GM18511 (cell line): ENCODE measurements around the gene TGFBR2.

Experiments used
- ATAC-seq: cut with Tn5 transposase; IDR thresholded peaks from one replicate; pipeline ENCODE4 v1.9.1; 2021; ENCODE audit warnings: mild to moderate bottlenecking, moderate library complexity; ENCODE audit not compliant: unreplicated experiment

Gene TGFBR2

DNA sequence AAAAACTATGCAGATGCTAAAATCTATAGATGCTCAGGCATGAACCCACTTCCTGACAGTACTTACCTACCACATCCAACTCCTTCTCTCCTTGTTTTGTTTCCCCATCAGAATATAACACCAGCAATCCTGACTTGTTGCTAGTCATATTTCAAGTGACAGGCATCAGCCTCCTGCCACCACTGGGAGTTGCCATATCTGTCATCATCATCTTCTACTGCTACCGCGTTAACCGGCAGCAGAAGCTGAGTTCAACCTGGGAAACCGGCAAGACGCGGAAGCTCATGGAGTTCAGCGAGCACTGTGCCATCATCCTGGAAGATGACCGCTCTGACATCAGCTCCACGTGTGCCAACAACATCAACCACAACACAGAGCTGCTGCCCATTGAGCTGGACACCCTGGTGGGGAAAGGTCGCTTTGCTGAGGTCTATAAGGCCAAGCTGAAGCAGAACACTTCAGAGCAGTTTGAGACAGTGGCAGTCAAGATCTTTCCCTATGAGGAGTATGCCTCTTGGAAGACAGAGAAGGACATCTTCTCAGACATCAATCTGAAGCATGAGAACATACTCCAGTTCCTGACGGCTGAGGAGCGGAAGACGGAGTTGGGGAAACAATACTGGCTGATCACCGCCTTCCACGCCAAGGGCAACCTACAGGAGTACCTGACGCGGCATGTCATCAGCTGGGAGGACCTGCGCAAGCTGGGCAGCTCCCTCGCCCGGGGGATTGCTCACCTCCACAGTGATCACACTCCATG lies 65.3 kb downstream of the TGFBR2 start:
- ATAC-seq, result no peak

DNA sequence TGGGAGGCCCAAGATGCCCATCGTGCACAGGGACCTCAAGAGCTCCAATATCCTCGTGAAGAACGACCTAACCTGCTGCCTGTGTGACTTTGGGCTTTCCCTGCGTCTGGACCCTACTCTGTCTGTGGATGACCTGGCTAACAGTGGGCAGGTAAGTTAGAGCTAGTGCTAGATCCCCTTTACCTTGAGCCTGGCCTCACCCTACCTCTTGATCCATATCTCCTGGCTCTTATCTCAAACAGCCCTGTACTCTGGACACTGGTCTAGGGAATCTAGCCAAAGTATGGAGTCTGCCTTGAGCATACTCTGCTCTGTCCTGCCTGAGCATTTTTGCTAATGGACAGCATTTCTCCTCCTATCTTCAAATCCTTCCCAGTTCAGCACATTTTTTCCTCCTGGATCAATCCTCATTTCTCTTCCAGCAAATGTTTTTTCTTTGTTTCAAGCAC lies 65.9 kb downstream of the TGFBR2 start:
- no peak for ATAC-seq

DNA sequence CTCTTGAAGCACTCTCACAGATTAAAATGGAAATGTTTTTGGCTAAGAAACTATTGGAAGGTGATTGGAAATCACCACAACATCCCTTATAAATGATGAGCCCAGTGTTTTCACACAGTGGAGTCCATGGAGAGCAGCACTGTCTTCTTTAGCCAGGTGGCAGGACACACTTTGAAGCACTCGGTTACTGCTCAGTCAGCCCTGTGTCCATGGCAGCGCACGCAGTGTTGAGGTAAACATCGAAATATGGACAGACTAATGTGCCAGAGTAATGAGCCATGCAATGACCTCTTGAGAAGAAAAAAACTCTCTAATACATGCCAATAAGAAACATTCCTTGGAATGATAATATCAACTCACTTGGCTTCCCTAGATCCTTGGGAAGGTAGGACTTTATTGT lies 66.6 kb downstream of the TGFBR2 start:
- ATAC-seq, result no peak

DNA sequence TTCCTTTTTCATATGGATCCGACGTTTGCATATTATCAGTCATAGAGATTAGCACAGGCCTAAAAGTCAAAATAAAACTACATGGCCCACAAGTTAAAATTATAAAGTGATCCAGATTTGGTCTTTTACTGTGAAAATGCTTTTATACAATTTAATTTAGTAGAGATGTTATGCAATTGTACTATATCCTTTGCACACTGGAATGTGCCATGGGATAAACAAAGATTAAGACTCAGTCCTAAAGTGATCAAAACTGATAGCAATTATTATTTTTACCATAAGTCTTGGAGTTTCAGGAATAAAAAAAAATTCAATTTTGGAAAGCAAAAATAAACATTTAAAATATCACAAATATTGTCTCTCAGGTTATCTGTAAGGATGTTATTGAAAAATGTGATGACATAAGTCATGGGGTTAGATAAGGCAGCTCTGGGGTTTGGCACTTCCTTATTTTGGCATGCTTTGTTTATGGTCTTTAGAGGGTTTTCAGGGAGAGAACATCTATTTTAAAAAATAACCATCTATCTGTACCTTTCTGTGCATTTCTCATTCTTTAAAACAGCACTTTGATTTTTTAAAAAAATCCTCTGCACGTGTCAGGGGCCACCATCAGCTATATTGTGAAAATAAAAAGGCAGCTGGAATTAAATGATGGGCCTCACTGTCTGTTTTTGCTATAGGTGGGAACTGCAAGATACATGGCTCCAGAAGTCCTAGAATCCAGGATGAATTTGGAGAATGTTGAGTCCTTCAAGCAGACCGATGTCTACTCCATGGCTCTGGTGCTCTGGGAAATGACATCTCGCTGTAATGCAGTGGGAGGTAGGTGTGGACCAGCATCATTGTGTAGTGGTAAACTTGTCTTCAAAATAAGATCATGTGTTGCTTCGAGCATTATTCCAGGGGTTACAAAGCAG lies 67.3 kb downstream of the TGFBR2 start:
- ATAC-seq, result no peak

DNA sequence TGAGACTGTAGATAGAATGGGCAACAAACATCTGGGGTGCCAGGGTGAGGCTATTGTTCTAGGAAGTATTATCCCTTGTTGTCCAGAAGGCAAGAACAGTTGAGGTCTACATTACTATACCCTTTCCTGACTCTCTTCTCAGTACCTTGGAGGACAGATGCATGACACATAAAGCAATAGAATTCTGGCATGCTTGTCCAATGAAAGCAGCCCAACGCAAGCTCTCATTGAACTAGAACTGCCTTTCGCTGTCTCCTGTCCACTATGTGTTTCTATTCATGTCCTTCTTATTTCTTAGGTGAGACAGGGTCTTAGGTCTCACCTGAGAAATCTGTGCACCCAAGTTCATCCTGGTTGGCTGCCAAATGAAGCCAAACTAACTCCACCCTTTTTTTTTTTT lies 68.6 kb downstream of the TGFBR2 start:
- ATAC-seq, result no peak

DNA sequence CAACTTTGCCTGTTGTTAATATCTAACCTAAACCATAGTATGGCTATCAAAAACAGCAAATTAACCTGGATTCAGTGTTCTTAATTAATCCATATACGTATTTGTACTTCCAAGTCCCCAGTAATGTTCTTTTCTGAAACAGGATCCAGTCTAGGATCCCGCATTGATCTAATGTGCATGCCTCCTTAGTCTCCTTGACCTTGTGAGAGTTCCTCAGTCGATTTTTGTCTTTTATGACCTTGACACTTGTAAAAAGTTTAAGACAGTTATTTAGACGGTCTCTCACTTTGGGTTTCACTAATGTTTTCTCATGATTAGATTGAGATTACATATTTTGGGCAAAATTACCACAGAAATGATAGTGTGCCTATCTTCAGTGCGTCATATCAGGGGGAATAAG lies 69.4 kb downstream of the TGFBR2 start:
- ATAC-seq, result no peak

DNA sequence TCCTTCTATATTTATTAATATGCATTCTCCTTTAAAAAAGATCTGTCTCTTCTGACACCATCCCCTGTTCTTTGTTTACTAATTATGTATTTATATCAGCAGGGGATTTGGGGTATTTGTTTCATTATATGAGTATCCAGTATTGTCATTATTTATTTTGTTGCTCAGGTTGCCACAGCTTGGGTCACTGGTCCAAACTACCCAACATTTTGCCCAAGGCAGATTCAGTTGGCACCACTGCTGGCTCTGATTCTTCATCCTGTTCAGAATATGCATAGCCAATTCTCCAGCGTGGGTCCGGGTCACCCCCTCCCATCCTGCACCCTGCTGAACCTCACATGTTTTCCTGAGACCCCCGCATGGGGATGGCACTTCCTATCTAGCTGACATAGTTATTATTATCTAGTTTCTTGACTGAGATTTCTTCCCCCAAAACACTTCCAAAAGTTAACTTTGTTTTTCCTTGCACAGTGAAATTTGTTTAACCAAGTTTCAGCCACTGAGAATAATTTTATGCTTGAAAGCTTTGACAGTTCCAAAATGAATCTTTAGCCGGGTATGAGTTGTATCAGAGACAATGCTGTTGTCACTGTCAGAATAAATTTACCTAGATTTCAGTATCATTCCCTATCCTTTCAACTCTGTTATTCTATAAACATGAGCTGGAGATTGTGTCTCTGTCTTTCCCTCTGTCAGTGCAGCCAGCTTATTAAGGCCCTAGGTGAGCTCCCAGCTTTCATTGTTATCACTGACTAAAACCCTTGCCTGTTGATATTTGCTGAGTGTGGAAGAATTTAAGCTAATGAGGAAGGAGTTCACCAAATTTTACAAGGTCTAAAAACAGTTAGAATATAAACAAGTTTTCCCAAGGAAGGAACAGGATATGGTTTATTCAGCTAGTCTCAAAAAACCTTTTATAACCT lies 70.3 kb downstream of the TGFBR2 start:
- peak; percentile 51 for ATAC-seq

DNA sequence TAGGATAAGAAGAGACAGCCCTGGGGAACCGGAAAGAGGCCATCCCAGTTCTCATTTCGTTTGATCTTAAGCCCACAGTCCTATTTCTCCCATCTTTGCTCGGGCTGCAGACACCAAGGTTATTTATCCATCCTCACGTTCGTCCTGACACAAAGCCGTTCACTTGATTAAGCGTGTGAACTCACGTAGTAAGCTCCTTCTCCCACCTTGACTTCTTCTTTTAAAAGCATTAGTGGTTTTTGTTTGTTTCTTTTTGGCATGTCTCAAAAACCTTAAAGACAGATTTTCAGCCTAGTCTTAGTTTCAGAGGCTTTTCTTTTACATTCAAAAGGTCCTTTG lies 70.9 kb downstream of the TGFBR2 start:
- no peak for ATAC-seq

DNA sequence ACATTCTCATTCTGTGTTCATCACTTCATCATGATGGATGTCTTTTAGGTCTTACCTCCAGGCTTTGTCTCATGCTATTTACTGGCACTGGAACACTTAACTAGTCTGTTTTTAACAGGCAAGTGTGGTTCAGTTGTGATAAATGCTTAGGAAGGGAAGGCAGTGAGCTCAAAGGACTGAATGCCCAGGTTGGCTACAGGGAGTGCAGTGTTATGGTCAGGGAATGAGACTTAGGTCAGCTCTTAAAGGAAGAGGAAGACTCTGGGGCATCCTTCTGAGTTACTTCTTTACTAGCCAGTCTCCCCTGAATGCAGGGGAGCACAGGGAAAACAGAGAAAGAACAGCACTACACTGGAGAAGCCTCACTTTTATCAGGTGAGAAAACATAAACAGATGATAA lies 72.6 kb downstream of the TGFBR2 start:
- no peak for ATAC-seq

DNA sequence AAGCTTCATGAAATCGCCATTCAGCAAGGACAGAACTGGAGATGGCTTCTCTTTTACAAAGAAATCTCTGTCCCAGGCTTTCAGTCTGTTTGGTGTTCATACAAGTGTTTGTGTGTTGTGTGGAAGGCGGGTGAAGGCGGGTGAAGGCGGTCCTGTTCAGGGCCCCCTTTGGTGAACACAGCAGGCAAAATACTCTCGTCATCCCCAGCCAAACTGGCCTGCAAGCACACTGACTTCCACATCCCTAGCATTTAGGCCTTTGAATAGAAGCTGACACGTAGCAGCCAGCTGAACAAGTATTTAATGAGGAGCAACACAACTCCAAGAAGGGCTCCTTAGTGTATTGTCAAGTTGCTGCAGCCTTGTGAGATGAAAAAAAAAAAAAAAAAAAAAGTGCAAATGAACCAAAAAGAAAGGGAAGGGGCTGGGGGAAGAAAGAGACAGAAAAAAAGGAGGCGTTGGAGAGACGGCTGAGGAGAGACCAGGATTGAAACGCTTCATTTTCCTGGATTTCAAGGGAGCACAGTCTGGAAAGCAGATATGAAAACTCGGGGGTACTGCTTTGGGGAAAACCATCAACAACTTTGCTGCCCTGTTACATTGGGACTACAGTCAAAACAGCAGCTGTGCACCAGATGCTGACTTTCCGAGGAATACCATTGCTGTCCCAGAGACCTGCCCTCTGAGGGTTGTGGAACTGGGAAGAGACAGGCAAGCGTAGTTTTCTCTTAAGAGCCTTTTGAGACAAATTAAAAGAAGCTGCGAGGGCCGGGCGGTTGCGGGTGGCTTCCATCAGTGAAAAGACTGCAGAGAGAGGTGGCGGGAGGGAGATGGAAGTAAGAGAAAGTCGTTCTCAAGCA lies 74.6 kb downstream of the TGFBR2 start:
- ATAC-seq, result no peak

DNA sequence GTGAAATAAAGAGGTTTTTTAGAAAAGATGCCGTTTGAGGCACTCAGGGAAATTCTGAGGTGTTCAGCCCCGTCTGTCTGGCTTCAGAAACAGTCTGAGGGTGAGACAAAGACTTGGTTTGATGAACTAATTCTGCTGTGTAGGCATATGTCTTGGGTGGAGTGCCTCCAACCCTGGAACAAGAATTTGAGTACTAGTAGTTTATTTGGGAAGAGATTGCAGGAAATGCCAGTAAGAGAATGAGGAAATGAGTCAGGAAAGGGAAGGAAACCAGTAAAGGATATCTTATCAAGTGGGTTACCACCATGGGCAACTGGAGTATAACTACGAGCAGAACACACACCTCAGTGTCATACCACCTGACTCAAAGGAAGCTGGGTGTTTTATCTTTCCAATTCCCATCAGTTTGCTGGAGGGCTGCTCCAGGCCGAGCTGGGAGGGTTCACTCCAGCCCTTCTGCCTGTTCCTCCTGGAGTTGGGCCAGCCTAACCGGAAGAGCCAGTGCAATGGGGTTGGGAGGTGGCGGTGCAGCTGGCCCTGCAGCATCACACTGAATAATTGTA lies 75.3 kb downstream of the TGFBR2 start:
- no peak for ATAC-seq

DNA sequence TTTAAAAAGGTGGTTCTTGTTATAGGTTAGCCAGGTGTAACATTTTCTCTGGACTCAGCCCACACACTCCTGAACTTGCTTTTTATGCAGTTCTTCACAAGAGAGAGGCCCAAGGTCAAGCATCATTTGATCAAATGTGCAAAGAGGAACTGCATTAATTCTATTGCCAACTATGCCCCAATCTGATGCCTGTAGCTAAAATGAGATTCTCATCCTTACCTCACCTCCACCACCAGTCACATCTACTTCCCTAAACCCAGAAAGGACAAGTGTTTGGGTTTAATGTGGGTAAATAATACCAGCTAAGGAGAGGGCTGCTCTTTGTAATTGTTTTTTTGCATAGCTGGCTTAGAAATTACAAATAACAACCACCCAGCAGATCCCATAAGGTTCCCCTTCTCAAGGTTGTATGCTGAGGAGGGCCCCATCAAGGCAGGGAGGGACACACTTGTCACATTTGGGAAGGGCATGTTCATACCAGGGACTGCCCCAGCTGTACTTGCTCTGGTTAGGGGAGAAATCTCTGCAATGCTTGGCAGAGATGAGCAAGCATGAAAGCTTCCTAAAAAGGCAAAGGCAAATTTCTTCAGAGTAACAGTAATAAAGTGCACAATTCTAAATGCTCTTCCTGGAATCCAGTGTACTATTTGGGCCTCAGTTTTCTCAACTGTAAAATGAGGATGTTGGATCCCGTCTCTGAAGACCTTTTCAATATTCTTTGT lies 76.2 kb downstream of the TGFBR2 start:
- ATAC-seq, result no peak

DNA sequence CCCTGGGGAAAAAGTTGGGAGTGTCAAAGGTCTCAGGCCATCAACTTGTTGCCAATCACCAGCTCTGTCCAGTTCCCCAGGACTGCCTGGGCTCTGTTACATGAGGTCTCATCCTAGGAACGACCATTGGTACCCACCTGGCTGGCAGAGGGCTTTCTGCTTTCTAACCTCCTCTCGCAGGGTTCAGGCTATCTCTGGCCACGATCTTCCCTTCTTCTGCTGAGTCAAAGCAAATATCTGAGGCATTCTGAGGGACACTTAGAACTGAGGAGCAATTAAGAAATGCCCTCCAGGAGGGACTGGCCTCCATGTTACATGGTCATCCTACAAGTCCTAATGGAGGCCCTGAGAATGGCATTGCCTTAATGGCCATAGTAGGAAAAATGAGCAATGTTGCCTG lies 77.4 kb downstream of the TGFBR2 start:
- no peak for ATAC-seq

DNA sequence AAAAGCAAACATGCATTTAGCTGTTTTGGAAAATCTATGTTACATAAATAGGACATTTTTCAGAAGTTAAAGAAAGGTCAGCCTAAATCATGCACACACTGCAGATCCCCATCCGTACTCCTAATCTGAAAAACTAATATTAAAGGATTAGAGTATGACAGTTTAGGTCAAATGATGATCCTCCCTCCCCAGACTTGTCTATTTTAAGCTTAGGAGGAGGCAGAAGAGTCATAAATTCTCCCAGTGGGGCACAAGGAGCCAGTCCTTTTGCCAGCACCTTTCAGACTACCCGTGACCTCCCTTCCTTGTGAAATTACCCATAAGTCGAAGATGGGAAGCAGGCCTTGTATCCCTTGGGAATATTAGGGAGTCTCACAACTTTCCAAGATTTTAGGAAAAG lies 78.0 kb downstream of the TGFBR2 start:
- no peak for ATAC-seq

DNA sequence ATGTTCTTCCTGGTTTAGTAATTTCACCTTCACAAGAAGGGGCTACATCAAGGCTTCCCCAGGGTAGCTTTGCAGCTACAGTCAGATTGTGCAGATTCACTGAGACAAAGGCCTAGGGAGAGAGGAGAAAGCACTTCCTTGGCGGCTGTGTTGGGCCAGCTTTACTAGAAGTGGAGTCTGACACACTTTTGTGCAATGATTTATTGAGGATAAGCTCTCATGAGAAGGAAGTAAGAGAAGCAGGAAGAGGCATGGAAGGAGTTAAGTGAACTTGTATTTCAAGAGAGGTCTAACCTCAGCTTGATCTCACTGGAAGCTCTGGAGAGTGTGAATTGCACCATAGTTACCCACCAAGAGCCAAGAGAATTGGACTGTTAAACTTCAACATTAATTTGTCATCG lies 78.9 kb downstream of the TGFBR2 start:
- ATAC-seq, result no peak

DNA sequence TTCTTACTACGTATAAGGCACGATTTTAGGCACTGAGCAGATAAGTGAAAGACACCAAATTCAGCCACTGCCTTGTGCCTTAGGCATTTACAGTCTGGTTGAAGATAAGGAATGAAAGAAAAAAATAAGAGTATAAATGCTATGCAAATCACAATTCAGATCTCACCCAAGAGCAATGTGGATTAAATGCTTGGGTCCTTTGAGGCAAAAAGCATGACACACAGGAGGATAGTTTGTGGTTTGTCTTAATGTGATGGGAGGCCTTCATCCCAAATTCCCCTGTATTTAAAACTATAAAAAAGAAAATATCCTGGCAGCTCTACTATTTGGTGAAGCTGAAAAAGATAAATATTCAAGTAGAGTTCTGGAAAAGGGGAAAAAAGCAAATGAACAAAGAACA lies 79.8 kb downstream of the TGFBR2 start:
- ATAC-seq, result no peak

DNA sequence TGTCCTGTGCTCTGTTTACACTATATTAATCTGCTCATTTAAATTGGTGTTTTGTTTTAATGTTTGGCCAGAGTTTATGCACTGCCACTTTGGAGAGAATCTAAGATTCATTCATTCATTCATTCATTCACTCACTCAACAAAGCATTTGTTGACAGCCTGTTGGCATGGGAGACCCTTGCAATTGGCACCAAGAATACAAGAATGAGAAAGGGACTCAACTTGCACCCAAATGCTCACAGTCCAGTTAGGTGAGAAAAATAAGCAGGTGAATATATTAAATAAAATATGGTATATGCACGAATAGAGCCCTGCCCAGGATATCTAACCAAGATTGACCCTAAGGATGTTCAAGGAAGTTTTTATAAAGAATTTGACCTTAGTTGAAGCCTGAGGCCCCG lies 80.4 kb downstream of the TGFBR2 start:
- ATAC-seq, result no peak

DNA sequence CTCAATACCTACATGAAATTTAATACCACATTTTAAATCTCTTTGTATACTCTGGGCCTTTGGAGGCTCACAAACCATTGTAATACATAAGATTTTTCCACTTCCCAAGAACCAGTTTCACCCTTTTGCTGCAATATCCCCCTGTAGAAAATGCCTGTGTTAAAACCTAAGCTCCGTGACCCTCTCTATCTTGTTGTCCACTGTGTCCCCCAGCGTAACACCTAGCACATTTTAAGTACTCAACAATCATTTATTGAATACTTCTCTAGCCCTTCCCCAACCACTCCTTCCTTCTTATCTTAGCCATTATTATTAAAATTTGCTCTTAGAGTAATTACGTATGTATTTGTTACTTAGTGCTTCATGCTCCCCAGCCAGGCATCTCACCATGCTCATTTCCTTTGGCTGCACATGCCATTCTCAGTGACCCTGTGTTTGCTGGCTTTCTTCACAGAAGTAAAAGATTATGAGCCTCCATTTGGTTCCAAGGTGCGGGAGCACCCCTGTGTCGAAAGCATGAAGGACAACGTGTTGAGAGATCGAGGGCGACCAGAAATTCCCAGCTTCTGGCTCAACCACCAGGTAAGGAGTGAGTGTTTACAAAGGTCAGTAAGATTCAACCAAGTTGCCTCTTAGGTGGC lies 81.6 kb downstream of the TGFBR2 start:
- no peak for ATAC-seq
